Measurements from ENCODE around the gene CLPX.

DNA sequence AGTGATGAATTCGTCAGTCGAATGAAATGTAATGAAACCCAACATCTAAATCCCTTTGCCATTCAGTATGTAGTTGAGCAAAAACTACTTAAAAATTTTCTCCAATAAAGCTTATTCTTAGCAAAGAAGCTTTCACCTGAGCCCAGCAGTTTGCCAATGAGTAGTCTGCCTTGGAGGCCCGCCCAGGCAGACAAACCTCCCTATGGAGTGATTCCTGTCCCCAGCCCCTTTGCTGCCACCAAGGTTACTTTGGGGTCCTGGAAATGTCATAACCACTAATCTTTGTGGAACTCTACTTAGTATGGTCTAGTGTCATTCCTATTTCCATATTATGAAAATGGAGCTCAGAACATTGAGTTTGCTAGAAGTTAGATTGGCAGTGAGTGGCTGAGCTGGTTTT lies 82.2 kb downstream of the CLPX start:
- TF ChIP-seq POLR2AphosphoS5 (IDR thresholded peaks at IDR 0.05; ENCODE audit: low read depth, low read length) (no peak), SIN3A (IDR thresholded peaks at IDR 0.05; ENCODE audit: borderline replicate concordance, insufficient read depth, low read length) (no peak), FOXP2 (optimal IDR thresholded peaks at IDR 0.05; ENCODE audit: borderline replicate concordance, extremely low read depth, extremely low read length, insufficient read depth) (no peak)
- TF ChIP-seq, protein P1, sequence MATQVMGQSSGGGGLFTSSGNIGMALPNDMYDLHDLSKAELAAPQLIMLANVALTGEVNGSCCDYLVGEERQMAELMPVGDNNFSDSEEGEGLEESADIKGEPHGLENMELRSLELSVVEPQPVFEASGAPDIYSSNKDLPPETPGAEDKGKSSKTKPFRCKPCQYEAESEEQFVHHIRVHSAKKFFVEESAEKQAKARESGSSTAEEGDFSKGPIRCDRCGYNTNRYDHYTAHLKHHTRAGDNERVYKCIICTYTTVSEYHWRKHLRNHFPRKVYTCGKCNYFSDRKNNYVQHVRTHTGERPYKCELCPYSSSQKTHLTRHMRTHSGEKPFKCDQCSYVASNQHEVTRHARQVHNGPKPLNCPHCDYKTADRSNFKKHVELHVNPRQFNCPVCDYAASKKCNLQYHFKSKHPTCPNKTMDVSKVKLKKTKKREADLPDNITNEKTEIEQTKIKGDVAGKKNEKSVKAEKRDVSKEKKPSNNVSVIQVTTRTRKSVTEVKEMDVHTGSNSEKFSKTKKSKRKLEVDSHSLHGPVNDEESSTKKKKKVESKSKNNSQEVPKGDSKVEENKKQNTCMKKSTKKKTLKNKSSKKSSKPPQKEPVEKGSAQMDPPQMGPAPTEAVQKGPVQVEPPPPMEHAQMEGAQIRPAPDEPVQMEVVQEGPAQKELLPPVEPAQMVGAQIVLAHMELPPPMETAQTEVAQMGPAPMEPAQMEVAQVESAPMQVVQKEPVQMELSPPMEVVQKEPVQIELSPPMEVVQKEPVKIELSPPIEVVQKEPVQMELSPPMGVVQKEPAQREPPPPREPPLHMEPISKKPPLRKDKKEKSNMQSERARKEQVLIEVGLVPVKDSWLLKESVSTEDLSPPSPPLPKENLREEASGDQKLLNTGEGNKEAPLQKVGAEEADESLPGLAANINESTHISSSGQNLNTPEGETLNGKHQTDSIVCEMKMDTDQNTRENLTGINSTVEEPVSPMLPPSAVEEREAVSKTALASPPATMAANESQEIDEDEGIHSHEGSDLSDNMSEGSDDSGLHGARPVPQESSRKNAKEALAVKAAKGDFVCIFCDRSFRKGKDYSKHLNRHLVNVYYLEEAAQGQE (IDR thresholded peaks at IDR 0.05; ENCODE audit: insufficient read depth in 1 of 2, low read depth in 2 of 2, low read length in 2 of 2), result no peak

Data from PFSK-1 (cell line).